Medulla oblongata (tissue), 1 donor: ENCODE measurements around the gene SH3BGR.
A peak's percentile ranks its signal among the peaks of the same experiment; 100 is the strongest.

ENCODE experiments used
- DNase-seq: peaks from one replicate; pipeline ENCODE4 v3.0.0-alpha.2; 2015; ENCODE audit errors: extremely low spot score

Gene SH3BGR

DNA sequence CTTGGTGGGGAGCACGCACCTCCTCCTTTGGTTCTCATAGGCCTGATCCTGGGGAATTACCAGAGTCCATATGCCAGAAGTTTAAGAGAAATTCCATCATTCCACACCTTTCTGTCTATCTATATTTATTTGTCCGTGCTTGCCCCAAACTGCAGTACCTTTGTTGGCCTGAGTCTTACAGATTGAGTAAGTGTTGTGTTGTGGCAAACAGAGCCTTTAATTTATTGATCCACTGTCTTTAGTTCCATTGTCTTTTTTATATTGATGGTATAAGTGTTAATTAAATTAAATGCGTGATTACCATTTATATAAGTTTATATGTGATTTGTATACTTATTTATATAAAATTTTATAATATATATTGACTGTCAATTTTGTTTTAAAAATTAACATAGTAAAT is 4.9 kb downstream of the SH3BGR start:
- DNase-seq = no peak

GRCh38 chr21:39461419-39461818 is 9.6 kb downstream of the SH3BGR start:
- no peak for DNase-seq

DNA sequence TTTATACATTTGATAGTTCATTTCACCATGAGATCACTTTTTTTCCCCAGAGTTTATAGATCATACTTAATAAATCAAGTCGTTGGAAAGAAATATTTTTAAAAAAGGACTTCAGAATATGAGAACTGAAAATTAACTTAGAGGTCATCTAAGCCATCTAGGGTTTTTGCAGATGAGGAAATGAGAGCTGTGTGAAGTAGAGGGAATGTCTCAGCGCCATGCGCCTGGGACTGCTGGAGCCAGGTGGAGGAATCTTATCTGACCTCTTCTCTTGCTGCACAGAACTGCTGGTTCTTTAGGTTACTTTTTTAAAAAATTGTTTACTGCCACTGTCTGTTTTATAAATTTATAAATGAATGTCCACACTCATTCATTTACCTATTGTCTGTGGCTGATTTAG is 11.5 kb downstream of the SH3BGR start:
- DNase-seq = no peak

GRCh38 chr21:39466584-39466983 is 14.8 kb downstream of the SH3BGR start:
- DNase-seq = no peak

DNA sequence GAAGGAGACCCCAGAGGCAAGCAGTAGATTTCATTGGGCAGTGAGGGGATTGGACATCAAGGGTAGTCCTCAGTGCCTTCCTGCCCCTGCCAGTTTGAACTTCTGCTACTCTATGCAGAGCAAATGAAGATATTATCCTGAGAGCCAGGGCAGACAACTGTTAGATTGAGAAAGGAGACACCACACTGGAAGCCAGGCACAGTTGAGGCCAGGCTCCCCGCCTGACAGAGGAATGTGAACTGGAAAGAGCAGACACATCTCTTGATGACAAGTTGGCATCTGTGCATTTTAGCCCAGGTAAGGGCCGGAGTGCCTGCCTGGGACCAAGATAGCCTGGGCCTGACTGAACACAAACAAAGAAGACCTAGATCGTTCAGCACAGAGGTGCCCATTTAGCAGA is 16.0 kb downstream of the SH3BGR start:
- no peak for DNase-seq

GRCh38 chr21:39468559-39468958 is 16.8 kb downstream of the SH3BGR start:
- DNase-seq = no peak

DNA sequence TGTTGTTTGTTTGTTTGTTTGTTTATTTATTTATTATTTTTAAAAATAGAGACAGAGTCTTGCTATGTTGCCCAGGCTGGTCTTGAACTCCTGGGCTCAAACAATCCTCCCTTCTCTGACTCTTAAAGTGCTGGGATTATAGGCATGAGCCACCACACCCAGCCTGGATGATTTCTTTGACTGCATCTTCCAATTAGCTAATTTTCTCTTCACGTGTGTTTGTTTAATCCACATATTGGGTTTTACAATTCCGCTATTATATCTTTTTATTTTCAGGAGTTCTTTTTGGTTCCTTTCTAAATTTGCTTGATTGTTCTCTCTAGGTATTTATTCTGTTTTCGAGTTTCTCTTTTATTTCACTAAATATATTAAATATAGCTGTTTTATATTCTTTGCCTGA is 19.8 kb downstream of the SH3BGR start:
- no peak for DNase-seq

GRCh38 chr21:39472786-39473185 is 21.0 kb downstream of the SH3BGR start:
- no peak for DNase-seq

DNA sequence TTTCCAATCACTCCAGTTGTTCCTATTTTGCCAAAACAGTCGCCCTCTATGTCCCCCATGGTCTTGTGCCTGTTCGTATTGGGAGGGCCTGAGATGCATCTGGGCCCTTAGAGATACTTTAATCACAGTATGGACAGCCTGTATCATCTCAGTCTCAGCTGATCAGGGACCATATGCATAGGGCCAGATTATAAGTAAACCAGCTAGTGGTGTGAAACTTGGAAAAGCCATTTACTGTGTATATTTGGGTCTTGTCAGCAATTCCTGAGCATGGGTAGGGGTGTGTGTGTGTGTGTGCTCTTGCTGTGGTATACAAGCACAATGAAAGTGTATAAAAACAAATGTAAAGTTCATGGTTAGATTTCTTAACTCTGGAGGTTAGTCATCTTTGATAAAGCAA is 22.8 kb downstream of the SH3BGR start:
- no peak for DNase-seq

DNA sequence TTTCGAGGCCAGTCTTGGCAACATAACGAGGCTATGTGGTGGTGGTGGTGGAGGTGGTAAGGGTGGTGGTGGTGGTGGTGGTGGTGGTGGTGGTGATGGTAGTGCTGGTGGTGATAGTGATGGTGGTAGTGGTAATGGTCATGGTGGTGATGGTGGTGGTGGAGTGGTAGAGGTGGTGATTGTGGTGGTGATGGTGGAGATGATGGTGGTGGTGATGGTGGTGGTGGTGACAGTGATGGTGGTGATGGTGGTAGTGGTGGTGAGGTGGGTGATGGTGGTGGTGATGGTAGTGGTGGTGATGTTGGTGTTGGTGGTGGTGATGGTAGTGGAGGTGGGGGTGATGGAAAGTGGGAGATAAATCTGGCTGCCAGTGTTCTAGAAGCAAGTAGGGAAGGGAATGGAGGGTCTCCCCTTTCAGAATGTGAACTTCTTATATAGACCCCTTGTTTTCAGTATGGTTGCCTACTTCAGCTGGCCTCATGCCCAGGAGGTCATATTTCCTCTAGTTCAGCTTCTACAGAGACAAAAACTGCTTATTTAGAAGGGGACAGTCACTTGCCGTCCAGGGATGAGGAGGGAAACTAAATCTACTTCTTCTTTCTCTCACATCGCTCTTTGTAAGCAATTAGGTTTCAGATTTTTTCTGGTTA is 27.5 kb downstream of the SH3BGR start:
- DNase-seq = no peak

- DNase-seq = no peak
These were observed 28.0 kb downstream of the SH3BGR start for GRCh38 chr21:39479814-39480182.

GRCh38 chr21:39480271-39480670 is 28.5 kb downstream of the SH3BGR start:
- DNase-seq = no peak

DNA sequence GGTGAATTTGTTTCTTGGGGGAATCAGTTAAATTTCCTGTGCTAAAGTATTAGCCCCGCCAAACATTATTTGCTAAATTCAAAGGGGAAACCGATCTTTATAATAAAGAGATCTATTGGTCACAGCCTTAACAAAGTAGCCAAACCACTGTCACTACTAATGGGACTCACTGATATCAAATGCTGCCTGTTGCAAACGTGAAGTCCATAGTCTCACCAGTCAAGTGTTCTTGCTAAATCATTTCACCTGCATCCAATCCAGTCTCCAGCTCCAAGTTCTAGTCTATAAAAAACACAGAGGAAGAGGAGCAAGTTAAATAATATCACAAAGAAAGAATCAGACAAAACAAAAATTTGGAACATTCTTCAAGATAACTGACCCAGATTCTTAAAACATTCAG is 30.1 kb downstream of the SH3BGR start:
- DNase-seq = no peak

DNA sequence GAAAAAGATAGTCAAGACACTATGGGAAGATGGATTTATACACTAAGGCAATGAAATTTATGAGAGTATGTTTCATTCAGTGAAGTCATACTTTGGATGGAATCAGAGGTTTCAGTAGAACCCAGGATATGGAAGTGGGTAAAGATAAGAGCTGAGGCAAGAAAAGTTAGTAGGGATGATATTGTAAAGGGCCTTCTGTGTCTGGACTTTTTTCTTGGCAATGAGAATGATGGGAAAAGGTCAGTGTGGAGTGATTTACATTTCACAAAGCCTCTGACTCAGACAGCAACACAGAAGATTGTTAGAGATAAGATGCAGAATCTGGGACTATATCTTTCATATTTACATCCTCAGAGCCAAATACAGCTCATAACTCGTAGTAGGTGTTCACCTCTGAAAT is 32.1 kb downstream of the SH3BGR start:
- DNase-seq = no peak

DNA sequence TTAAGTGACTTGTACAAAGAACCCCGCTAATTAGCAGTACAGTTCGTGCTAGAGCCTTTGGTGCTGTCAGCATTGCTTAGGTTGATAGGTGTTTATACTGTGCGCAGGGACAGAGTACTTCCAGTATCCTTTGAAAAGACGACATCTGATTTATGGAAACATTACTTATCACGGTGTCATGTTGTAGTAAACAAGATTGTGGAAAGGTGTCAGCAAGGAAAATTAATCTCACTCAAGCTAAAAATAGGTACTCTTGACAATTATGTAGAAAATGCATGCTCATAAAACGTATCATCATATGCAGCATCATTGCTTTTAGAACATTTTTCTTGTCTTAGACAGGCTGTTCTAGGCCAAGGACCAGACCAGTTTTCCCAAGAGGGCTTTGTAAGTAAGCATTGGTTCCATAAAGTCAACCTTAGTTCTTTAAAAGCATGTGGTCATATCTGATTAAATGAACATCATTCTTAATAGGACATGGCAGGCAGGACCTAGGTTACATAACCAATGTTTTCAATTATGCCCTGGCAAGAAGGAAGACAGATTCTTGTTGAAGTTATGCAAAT is 33.0 kb downstream of the SH3BGR start:
- no peak for DNase-seq

- no peak for DNase-seq
These were observed 37.7 kb downstream of the SH3BGR start for GRCh38 chr21:39489380-39489924.

- no peak for DNase-seq
These were observed 47.4 kb downstream of the SH3BGR start for GRCh38 chr21:39499156-39499555.

GRCh38 chr21:39502631-39503030 is 50.9 kb downstream of the SH3BGR start:
- DNase-seq = peak; percentile 83

DNA sequence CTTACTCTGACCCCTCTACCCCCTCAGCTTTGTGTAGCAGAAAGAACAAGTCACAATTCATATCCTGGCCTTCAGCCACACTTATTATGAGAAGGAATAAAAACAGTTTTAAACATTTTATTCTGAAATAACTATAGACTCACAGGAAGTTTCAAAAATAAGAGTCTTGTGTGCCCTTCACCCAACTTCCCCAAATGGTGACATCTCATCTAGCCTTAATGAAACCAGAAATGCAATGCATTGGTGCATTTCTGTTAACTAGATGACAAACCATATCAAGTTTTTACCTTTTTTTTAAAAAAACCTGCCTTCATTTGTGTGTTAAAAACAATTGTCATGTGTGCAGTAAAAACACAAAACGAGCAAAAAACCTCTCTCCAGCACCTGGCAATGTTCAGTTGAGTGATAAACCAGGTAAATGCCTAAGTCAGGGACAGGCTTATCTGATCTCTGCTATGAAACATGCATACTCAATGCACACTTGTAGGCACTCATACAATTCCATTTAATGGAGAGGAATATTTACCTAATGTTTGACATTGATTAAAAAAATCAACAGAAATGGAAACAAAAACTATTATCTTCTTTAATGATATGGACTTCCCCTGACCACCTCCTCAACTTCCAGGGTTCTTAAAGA is 51.5 kb downstream of the SH3BGR start:
- no peak for DNase-seq

- DNase-seq = no peak
These were observed 52.5 kb downstream of the SH3BGR start for GRCh38 chr21:39504230-39504629.

DNA sequence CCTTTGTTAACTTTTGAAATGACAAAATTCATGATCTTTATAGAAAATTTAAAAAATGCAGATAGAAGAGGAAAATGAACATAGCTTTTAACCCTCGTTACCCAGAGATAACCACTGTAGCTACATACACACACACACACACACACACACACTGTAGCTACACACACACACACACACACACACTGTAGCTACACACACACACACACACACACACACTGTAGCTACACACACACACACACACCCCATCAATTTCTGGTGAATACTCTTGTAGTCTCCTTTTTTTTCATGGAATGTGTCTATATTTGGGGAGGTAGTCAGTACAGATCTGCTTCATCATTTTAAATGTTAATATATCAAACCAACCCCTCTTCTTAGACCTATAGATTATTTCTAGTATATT is 58.5 kb downstream of the SH3BGR start:
- DNase-seq = no peak

- DNase-seq = no peak
These were observed 59.3 kb downstream of the SH3BGR start for GRCh38 chr21:39511102-39511501.

- DNase-seq = no peak
These were observed 62.0 kb downstream of the SH3BGR start for GRCh38 chr21:39513735-39514134.
